ENCODE results near the gene NAA80.

Gene NAA80

GRCh38 chr3:50341996-50342650 lies 42.9 kb upstream of the NAA80 start:
- no peak for FAIRE-seq
- no peak for TF ChIP-seq CTCF (IDR thresholded peaks at IDR 0.05; ENCODE audit: insufficient read depth, missing control alignments)
- DNase-seq (ENCODE audit: insufficient read length, low spot score): no peak

- no peak for FAIRE-seq
- TF ChIP-seq CTCF (IDR thresholded peaks at IDR 0.05; ENCODE audit: insufficient read depth, missing control alignments): no peak
Observed at GRCh38 chr3:50341537-50341936, 42.3 kb upstream of the NAA80 start.

GRCh38 chr3:50340448-50341329 lies 41.5 kb upstream of the NAA80 start, which contains the start of gene RASSF1:
TSS of gene RASSF1 (minus strand) at chr3:50340836. CDS start at chr3:50340805, 31 bp downstream.
- no peak for DNase-seq (ENCODE audit: insufficient read length, low spot score)
- TF ChIP-seq CTCF (IDR thresholded peaks at IDR 0.05; ENCODE audit: insufficient read depth, missing control alignments): no peak
- FAIRE-seq: no peak

More at GRCh38 chr3:50341537-50341936, 42.3 kb upstream of the NAA80 start:
- no peak for DNase-seq (ENCODE audit: insufficient read length, low spot score)

GRCh38 chr3:50340147-50340447 lies 40.9 kb upstream of the NAA80 start:
- DNase-seq (ENCODE audit: insufficient read length, low spot score): no peak
- no peak for FAIRE-seq
- TF ChIP-seq CTCF (IDR thresholded peaks at IDR 0.05; ENCODE audit: insufficient read depth, missing control alignments): no peak

- DNase-seq (ENCODE audit: insufficient read length, low spot score): no peak
- TF ChIP-seq CTCF (IDR thresholded peaks at IDR 0.05; ENCODE audit: insufficient read depth, missing control alignments): no peak
- FAIRE-seq: no peak
Observed at GRCh38 chr3:50339485-50340146, 40.4 kb upstream of the NAA80 start.

GRCh38 chr3:50338965-50339364 lies 39.8 kb upstream of the NAA80 start:
- no peak for DNase-seq (ENCODE audit: insufficient read length, low spot score)
- no peak for FAIRE-seq
- no peak for TF ChIP-seq CTCF (IDR thresholded peaks at IDR 0.05; ENCODE audit: insufficient read depth, missing control alignments)

Measured in D721Med (cell line).